ENCODE data around the gene ATAD1.

Gene ATAD1

GRCh38 chr10:87706731-87707130 is 111.3 kb downstream of the ATAD1 start:
- DNase-seq: peak; percentile 41

GRCh38 chr10:87705339-87705738 is 112.7 kb downstream of the ATAD1 start:
- DNase-seq: peak; percentile 78

- DNase-seq: no peak
Measured at GRCh38 chr10:87703771-87704170, 114.3 kb downstream of the ATAD1 start.

GRCh38 chr10:87702973-87703294 is 115.1 kb downstream of the ATAD1 start:
- no peak for DNase-seq

- DNase-seq: no peak
Measured at GRCh38 chr10:87702260-87702972, 115.6 kb downstream of the ATAD1 start.
